HuH-7 (cell line): ENCODE results near the gene LRP2BP.

Experiments
- DNase-seq: peaks from one replicate; pipeline ENCODE4 v3.0.0; 2011; ENCODE audit warnings: low spot score

LRP2BP gene

GRCh38 chr4:185395238-185395955 lies at the start of gene LRP2BP:
Gene LRP2BP (minus strand): TSS chr4:185395924. CDS start chr4:185378186, 17,738 bp downstream.
- DNase-seq: no peak

GRCh38 chr4:185445209-185445608 lies 49.5 kb upstream of the LRP2BP start:
- DNase-seq: no peak

GRCh38 chr4:185441479-185441878 lies 45.8 kb upstream of the LRP2BP start:
- DNase-seq: no peak

GRCh38 chr4:185437809-185438208 lies 42.1 kb upstream of the LRP2BP start:
- no peak for DNase-seq

GRCh38 chr4:185435466-185435865 lies 39.7 kb upstream of the LRP2BP start:
- DNase-seq: no peak

GRCh38 chr4:185429660-185430059 lies 33.9 kb upstream of the LRP2BP start:
- DNase-seq: no peak

GRCh38 chr4:185426960-185427688 lies 31.4 kb upstream of the LRP2BP start:
- no peak for DNase-seq

- peak; percentile 49 for DNase-seq
These were observed 30.1 kb upstream of the LRP2BP start, which contains the start of gene UFSP2 for GRCh38 chr4:185425647-185426352. Gene UFSP2 (minus strand): TSS chr4:185425964. CDS start chr4:185425868, 96 bp downstream.

GRCh38 chr4:185424905-185425646 lies 29.4 kb upstream of the LRP2BP start:
- no peak for DNase-seq

GRCh38 chr4:185421366-185422124 lies 25.8 kb upstream of the LRP2BP start:
- DNase-seq: no peak

GRCh38 chr4:185416955-185417354 lies 21.2 kb upstream of the LRP2BP start:
- DNase-seq: no peak

GRCh38 chr4:185412412-185412811 lies 16.7 kb upstream of the LRP2BP start:
- DNase-seq: no peak

GRCh38 chr4:185411849-185412248 lies 16.1 kb upstream of the LRP2BP start:
- DNase-seq: no peak

GRCh38 chr4:185408432-185408831 lies 12.7 kb upstream of the LRP2BP start:
- DNase-seq: no peak

GRCh38 chr4:185405296-185405999 lies 9.7 kb upstream of the LRP2BP start:
- no peak for DNase-seq

GRCh38 chr4:185404031-185404430 lies 8.3 kb upstream of the LRP2BP start:
- no peak for DNase-seq

- DNase-seq: no peak
These were observed 3.7 kb upstream of the LRP2BP start for GRCh38 chr4:185399466-185399865.

- DNase-seq: no peak
These were observed 2.9 kb upstream of the LRP2BP start for GRCh38 chr4:185398618-185399017.

- no peak for DNase-seq
These were observed 1.1 kb upstream of the LRP2BP start, which contains the start of gene ANKRD37 for GRCh38 chr4:185396724-185397385. Gene ANKRD37 (plus strand): TSS chr4:185396841. CDS start chr4:185396924, 83 bp downstream.
